Liver (tissue), 9 donors: ENCODE data around the gene CNTN2. TPM values are rescaled to one million over a fixed set of nuclear protein-coding genes. Genes with fewer than 3 reads are reported as not detected.

Experiments used
- DNase-seq: peaks from one replicate; pipeline ENCODE4 v3.0.0-alpha.2; 2017; ENCODE audit warnings: low spot score
- H3K27ac ChIP-seq, 2 donors: one replicate each; pipeline ENCODE4 v1.7.0; 2013; ENCODE audit warnings: inconsistent platforms in 2 of 2, low read length in 2 of 2, control low read depth in 1 of 2, low read depth in 1 of 2, mild to moderate bottlenecking in 1 of 2
- H3K27me3 ChIP-seq, 4 donors: one replicate each; pipeline versions ENCODE4 v1.6.1 to v1.7.0; 2013; ENCODE audit warnings: low read length in 3 of 4, inconsistent platforms in 1 of 4, mild to moderate bottlenecking in 1 of 4, moderate library complexity in 1 of 4; ENCODE audit not compliant: control insufficient read depth in 4 of 4, insufficient read depth in 4 of 4
- H3K36me3 ChIP-seq, 4 donors: one replicate each; pipeline versions ENCODE4 v1.6.1 to v1.7.0; 2013; ENCODE audit warnings: low read length in 3 of 4, mild to moderate bottlenecking in 3 of 4, low read depth in 1 of 4, moderate library complexity in 1 of 4; ENCODE audit not compliant: control insufficient read depth in 4 of 4, insufficient read depth in 3 of 4
- H3K4me1 ChIP-seq, 4 donors: one replicate each; pipeline versions ENCODE4 v1.6.1 to v1.7.0; 2013; ENCODE audit warnings: low read length in 3 of 4, mild to moderate bottlenecking in 3 of 4, moderate library complexity in 1 of 4; ENCODE audit not compliant: control insufficient read depth in 4 of 4, insufficient read depth in 4 of 4
- H3K4me3 ChIP-seq, 3 donors: one replicate each; pipeline versions ENCODE4 v1.6.1 to v1.7.0; 2013; ENCODE audit warnings: low read length in 3 of 3, control low read depth in 1 of 3, low read depth in 1 of 3, mild to moderate bottlenecking in 1 of 3
- H3K9ac ChIP-seq, 2 donors: one replicate each; pipeline ENCODE4 v1.7.0; 2013; ENCODE audit warnings: low read length in 2 of 2, mild to moderate bottlenecking in 2 of 2, moderate library complexity in 2 of 2, control low read depth in 1 of 2, low read depth in 1 of 2
- H3K9me3 ChIP-seq, 4 donors: one replicate each; pipeline versions ENCODE4 v1.6.1 to v1.7.0; 2013; ENCODE audit warnings: low read length in 3 of 4; ENCODE audit not compliant: control insufficient read depth in 4 of 4
- CTCF ChIP-seq: fragments of 150-350 bp; IDR thresholded peaks from 2 replicates; pipeline ENCODE4 v1.5.1; 2017; ENCODE audit warnings: improper control_type of control experiment, low read depth, low read length; ENCODE audit not compliant: missing input control
- EGR1 ChIP-seq, 2 donors: IDR thresholded peaks; 2 replicates each; pipeline ENCODE4 v1.6.1; 2016 to 2018; ENCODE audit warnings: antibody characterized with exemption in 2 of 2, low read depth in 2 of 2
- FOXA1 ChIP-seq: IDR thresholded peaks from 2 replicates; pipeline ENCODE4 v1.6.1; 2016; ENCODE audit warnings: antibody characterized with exemption
- GABPA ChIP-seq, 2 donors: IDR thresholded peaks in 1 of 2; conservative IDR thresholded peaks in 1 of 2; 2 replicates each; pipeline ENCODE4 v1.6.1; 2016; ENCODE audit warnings: antibody characterized with exemption in 2 of 2, mild to moderate bottlenecking in 1 of 2, moderate library complexity in 1 of 2
- JUND ChIP-seq, 2 donors: IDR thresholded peaks; 2 replicates each; pipeline ENCODE4 v1.6.1; 2016; ENCODE audit warnings: antibody characterized with exemption in 2 of 2
- MAX ChIP-seq: IDR thresholded peaks from 2 replicates; pipeline ENCODE4 v1.6.1; 2016; ENCODE audit warnings: antibody characterized with exemption
- NR2F2 ChIP-seq: IDR thresholded peaks from 2 replicates; pipeline ENCODE4 v1.6.1; 2016; ENCODE audit warnings: antibody characterized with exemption
- RAD21 ChIP-seq, 2 donors: IDR thresholded peaks; 2 replicates each; pipeline ENCODE4 v1.6.1; 2016; ENCODE audit warnings: antibody characterized with exemption in 2 of 2, mild to moderate bottlenecking in 2 of 2
- SP1 ChIP-seq: IDR thresholded peaks from 2 replicates; pipeline ENCODE4 v1.6.1; 2018; ENCODE audit warnings: antibody characterized with exemption, mild to moderate bottlenecking
- TAF1 ChIP-seq: conservative IDR thresholded peaks from 2 replicates; pipeline ENCODE4 v1.6.1; 2016; ENCODE audit warnings: antibody characterized with exemption, mild to moderate bottlenecking
- YY1 ChIP-seq: IDR thresholded peaks from 2 replicates; pipeline ENCODE4 v1.6.1; 2016; ENCODE audit warnings: antibody characterized with exemption, mild to moderate bottlenecking
- ZBTB33 ChIP-seq: IDR thresholded peaks from 2 replicates; pipeline ENCODE4 v1.6.1; 2016; ENCODE audit warnings: antibody characterized with exemption
- WGBS: extraction: QIAGEN DNeasy Blood & Tissue Kit; methylation state at CpG from one replicate; pipeline ENCODE4 v1.1.7; 2013; 5-methylcytosine and 5-hydroxymethylcytosine counted together
- polyA plus RNA-seq, 2 donors: library from polyadenylated mRNA; stranded (reverse) in 1 of 2; unstranded in 1 of 2; fragments of 200-250 nt in 1 of 2; fragments of >200 nt in 1 of 2; fragmentation: Nextera tagmentation in 1 of 2; extraction: Ambion mirVana in 1 of 2; gene quantifications; one replicate each; pipeline versions ENCODE4 v1.2.1 to v1.2.3, GENCODE V29; 2013 to 2015
- total RNA-seq, 2 donors: library from RNA; depleted of rRNA; stranded (reverse); fragments of >200 nt; gene quantifications; one replicate each; pipeline ENCODE4 v1.2.3, GENCODE V29; 2014
- TF ChIP-seq, protein P1 (sequence below): IDR thresholded peaks from 2 replicates; pipeline ENCODE4 v1.6.1; 2016; ENCODE audit warnings: antibody characterized with exemption
- donor health status: healthy.
- donor health status: healthy.
- donor health status: healthy.
- donor health status: healthy.
- donor health status: healthy.

CNTN2 gene
- total and polyA plus RNA-seq, 4 donors = 0.05 to 0.25 (median 0.17) TPM

DNA sequence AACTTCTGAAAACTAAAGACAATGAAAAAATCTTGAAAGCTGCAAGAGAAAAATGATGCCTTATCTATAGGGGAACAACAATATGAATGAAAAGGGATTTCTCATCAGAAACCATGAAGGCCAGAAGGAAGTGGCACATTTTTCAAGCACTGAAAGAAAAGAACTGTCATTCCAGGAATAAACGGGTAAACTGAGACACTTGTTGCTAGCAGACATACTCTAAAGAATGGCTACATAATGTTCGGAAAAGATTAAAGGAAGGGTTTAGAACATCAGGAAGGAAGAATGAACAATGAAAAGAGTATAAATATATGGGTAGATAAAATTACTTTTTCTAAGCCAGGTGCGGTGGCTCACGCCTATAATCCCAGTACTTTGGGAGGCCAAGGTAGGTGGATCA lies 64.3 kb downstream of the CNTN2 start:
- no peak for TF ChIP-seq MAX
- Histone ChIP-seq H3K36me3 (peaks cover 6 to 40% (median 30%) of the 10 kb centered on the region in 4 donors), H3K27ac (no peak overlapping the region), H3K4me1 (no peaks in the 10 kb centered on the region), H3K9me3 (no peaks in the 10 kb centered on the region), H3K4me3 (no peak overlapping the region), H3K27me3 (no peaks in the 10 kb centered on the region), H3K9ac (no peak overlapping the region)
- no peak for DNase-seq
- WGBS = 92% methylated on average over 4 of the region's 4 CpGs

DNA sequence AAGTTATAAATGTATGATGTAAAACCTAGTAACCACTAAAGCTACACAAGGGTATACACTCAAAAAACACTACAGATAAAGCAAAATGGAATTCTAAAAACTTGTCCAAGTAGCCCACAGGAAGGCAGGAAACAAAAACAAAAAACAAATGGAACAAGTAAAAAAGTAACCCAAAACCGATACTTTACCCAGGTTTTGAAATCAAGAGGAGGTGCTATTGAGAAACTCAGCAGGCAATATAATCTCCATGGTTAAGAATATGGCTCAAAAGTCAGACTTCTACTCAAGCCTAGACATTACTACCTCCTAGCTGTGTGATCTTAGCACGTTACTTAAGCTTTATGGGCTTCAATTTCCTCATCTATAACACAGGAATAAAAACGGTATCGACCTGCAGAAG lies 65.5 kb downstream of the CNTN2 start:
- H3K27ac ChIP-seq = no peak overlapping the region
- no peak for DNase-seq
- no peak overlapping the region for H3K4me3 ChIP-seq
- no peaks in the 10 kb centered on the region for H3K4me1 ChIP-seq
- H3K9me3 ChIP-seq = no peaks in the 10 kb centered on the region
- H3K36me3 ChIP-seq = peaks cover 8 to 38% (median 29%) of the 10 kb centered on the region in 4 donors
- H3K27me3 ChIP-seq = no peaks in the 10 kb centered on the region
- 79% methylated on average over 4 of the region's 4 CpGs for WGBS
- no peak overlapping the region for H3K9ac ChIP-seq
- TF ChIP-seq FOXA1 (no peak), RAD21 (IDR thresholded peaks at IDR 0.05) (no peak), GABPA (IDR thresholded peaks at IDR 0.05 in 1 of 2, conservative IDR thresholded peaks at IDR 0.05 in 1 of 2) (no peak), TAF1 (no peak), SP1 (no peak), JUND (IDR thresholded peaks at IDR 0.05) (no peak), EGR1 (IDR thresholded peaks at IDR 0.05; ENCODE audit: low read depth in 2 of 2) (no peak), ZBTB33 (no peak), MAX (no peak), NR2F2 (no peak), CTCF (no peak)

DNA sequence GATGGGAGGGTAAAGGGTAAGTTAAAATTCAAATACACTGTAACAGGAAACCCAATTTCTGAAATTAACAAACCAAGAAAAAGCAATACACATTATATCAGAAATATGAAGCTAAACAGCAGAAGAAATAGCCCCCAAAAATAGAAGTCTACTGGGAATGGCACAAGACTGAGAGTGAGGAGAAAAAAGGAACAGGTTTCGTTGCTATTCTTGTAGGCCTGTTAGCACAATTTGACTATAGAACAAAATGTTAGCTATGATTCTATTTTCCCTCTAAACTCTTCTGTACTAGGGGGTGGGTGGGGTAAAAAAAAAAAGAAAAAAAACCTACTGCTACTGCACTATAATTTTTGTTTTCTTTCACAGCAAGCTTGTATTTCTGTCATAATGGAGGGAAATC lies 66.3 kb downstream of the CNTN2 start:
- Histone ChIP-seq H3K36me3 (peaks cover 3 to 33% (median 29%) of the 10 kb centered on the region in 4 donors), H3K27me3 (no peaks in the 10 kb centered on the region), H3K4me1 (no peaks in the 10 kb centered on the region), H3K9me3 (no peaks in the 10 kb centered on the region), H3K9ac (no peak overlapping the region), H3K4me3 (no peak overlapping the region), H3K27ac (no peak overlapping the region)
- no peak for TF ChIP-seq GABPA (IDR thresholded peaks at IDR 0.05 in 1 of 2, conservative IDR thresholded peaks at IDR 0.05 in 1 of 2)
- TF ChIP-seq NR2F2 = no peak
- no peak for TF ChIP-seq JUND (IDR thresholded peaks at IDR 0.05)
- TF ChIP-seq YY1 = no peak
- TF ChIP-seq, protein P1, sequence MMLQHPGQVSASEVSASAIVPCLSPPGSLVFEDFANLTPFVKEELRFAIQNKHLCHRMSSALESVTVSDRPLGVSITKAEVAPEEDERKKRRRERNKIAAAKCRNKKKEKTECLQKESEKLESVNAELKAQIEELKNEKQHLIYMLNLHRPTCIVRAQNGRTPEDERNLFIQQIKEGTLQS = no peak
- no peak for TF ChIP-seq RAD21 (IDR thresholded peaks at IDR 0.05)
- no peak for DNase-seq
- WGBS = 98% methylated on average over 1 of the region's 1 CpG
